ENCODE data around the gene PRKAG1. TPM values are rescaled to one million over a fixed set of nuclear protein-coding genes. Genes with fewer than 3 reads are reported as not detected.

The PRKAG1 gene
- total RNA-seq, 1 donor from 2014 or later = 75.6 TPM

GRCh38 chr12:49043241-49043640 is 24.7 kb upstream of the PRKAG1 start:
- Mint-ChIP-seq H3K4me3 (ENCODE audit: unreplicated experiment) (no peak overlapping the region), H3K27me3 (ENCODE audit: unreplicated experiment) (no peaks in the 10 kb centered on the region), H3K36me3 (ENCODE audit: unreplicated experiment) (peaks cover 48% of the 10 kb centered on the region), H3K4me1 (ENCODE audit: unreplicated experiment) (no peaks in the 10 kb centered on the region), H3K9me3 (ENCODE audit: unreplicated experiment) (no peaks in the 10 kb centered on the region), H3K27ac (ENCODE audit: unreplicated experiment) (no peak overlapping the region)
- TF ChIP-seq, protein P1, sequence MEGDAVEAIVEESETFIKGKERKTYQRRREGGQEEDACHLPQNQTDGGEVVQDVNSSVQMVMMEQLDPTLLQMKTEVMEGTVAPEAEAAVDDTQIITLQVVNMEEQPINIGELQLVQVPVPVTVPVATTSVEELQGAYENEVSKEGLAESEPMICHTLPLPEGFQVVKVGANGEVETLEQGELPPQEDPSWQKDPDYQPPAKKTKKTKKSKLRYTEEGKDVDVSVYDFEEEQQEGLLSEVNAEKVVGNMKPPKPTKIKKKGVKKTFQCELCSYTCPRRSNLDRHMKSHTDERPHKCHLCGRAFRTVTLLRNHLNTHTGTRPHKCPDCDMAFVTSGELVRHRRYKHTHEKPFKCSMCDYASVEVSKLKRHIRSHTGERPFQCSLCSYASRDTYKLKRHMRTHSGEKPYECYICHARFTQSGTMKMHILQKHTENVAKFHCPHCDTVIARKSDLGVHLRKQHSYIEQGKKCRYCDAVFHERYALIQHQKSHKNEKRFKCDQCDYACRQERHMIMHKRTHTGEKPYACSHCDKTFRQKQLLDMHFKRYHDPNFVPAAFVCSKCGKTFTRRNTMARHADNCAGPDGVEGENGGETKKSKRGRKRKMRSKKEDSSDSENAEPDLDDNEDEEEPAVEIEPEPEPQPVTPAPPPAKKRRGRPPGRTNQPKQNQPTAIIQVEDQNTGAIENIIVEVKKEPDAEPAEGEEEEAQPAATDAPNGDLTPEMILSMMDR (IDR thresholded peaks at IDR 0.05) = no peak
- DNase-seq (ENCODE audit: extremely low spot score, unreplicated experiment) = no peak

GRCh38 chr12:49041881-49042484 is 23.4 kb upstream of the PRKAG1 start:
- TF ChIP-seq, protein P1 (IDR thresholded peaks at IDR 0.05) = no peak
- peaks cover 42% of the 10 kb centered on the region for H3K36me3 Mint-ChIP-seq (ENCODE audit: unreplicated experiment)
- H3K27me3 Mint-ChIP-seq (ENCODE audit: unreplicated experiment) = no peaks in the 10 kb centered on the region
- DNase-seq (ENCODE audit: extremely low spot score, unreplicated experiment) = no peak
- H3K27ac Mint-ChIP-seq (ENCODE audit: unreplicated experiment) = no peak overlapping the region
- no peaks in the 10 kb centered on the region for H3K4me1 Mint-ChIP-seq (ENCODE audit: unreplicated experiment)
- no peak overlapping the region for H3K4me3 Mint-ChIP-seq (ENCODE audit: unreplicated experiment)
- H3K9me3 Mint-ChIP-seq (ENCODE audit: unreplicated experiment) = no peaks in the 10 kb centered on the region

- Mint-ChIP-seq H3K27me3 (ENCODE audit: unreplicated experiment) (no peaks in the 10 kb centered on the region), H3K27ac (ENCODE audit: unreplicated experiment) (no peak overlapping the region), H3K4me3 (ENCODE audit: unreplicated experiment) (no peak overlapping the region), H3K9me3 (ENCODE audit: unreplicated experiment) (no peaks in the 10 kb centered on the region), H3K36me3 (ENCODE audit: unreplicated experiment) (peaks cover 45% of the 10 kb centered on the region), H3K4me1 (ENCODE audit: unreplicated experiment) (no peaks in the 10 kb centered on the region)
- DNase-seq (ENCODE audit: extremely low spot score, unreplicated experiment) = no peak
- TF ChIP-seq, protein P1 (IDR thresholded peaks at IDR 0.05) = no peak
Measured at GRCh38 chr12:49041036-49041880, 22.7 kb upstream of the PRKAG1 start.

DNA sequence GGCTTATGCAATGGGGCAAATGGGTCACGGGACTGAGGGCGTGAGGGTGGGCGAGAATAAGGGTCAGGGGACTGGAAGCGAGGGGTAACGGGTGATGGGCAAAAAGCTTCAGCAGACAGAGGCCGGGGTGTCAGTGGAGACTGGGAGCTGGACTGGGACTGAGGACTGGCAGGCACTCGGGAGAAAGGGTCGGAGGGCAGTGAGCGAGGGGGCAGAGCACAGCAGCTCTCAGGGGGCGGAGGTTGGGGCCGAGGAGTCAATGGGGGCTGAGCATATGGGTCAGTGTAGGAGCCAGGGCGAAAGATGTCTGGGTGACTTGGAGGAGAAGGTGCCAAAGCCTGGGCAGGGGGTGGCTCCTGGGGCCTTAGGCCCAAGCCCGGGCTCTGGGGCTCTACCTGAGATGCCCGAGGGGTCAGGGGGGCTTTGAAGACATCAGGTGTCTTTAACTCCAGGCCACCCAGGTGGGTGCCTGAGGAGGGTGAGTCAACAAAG is 21.8 kb upstream of the PRKAG1 start:
- Mint-ChIP-seq H3K9me3 (ENCODE audit: unreplicated experiment) (no peaks in the 10 kb centered on the region), H3K36me3 (ENCODE audit: unreplicated experiment) (peaks cover 43% of the 10 kb centered on the region), H3K4me3 (ENCODE audit: unreplicated experiment) (no peak overlapping the region), H3K27me3 (ENCODE audit: unreplicated experiment) (no peaks in the 10 kb centered on the region), H3K27ac (ENCODE audit: unreplicated experiment) (no peak overlapping the region), H3K4me1 (ENCODE audit: unreplicated experiment) (no peaks in the 10 kb centered on the region)
- TF ChIP-seq, protein P1 (IDR thresholded peaks at IDR 0.05) = no peak
- DNase-seq (ENCODE audit: extremely low spot score, unreplicated experiment) = no peak
